HG03196 (cell line): ENCODE results near the gene AMH.

Experiments used
- ATAC-seq: cut with Tn5 transposase; IDR thresholded peaks from one replicate; pipeline ENCODE4 v1.9.1; 2021; ENCODE audit not compliant: unreplicated experiment

Gene AMH

DNA sequence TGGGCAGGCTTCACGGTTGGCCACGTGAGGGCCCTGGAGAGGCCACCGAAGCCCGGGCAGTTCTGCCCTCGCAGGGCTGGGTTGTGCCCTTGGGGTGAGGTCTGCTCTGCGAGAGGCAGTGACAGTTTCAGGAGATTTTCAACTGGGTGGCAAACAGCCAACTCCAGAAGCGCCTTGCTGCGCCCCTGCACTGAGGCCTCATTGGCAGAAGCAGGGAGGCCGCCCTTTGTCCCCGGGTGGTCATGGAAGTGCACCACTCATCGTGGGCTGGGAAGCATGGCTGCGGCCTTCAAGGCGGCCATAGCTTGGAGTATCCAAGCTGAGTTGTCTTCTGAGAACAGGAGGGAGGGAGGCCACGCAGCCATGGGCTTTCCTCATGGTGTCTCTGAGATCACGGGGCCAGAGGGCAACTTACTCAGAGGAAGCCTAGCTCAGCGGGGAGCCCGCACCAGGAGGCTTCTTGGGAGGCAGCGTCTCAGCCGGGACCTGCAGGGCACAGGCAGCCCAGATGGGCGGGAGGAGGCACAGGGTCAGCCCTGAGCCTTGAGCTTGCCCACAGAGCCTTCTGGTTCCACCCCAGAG, 27.8 kb upstream of the AMH start:
- ATAC-seq, result no peak

DNA sequence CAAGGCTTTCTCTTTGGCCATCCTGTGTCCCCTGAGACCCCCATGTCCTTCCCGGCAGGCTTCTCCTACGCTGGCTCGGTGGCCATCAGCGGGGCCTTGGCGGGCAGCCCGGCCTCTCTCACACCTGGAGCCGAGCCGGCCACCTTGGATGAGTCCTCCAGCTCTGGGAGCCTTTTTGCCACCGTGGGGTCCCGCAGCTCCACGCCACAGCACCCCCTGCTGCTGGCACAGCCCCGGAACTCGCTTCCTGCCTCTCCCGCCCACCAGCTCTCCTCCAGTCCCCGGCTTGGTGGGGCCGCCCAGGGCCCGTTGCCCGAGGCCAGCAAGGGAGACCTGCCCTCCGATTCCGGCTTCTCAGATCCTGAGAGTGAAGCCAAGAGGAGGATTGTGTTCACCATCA, 27.2 kb upstream of the AMH start:
- no peak for ATAC-seq

DNA sequence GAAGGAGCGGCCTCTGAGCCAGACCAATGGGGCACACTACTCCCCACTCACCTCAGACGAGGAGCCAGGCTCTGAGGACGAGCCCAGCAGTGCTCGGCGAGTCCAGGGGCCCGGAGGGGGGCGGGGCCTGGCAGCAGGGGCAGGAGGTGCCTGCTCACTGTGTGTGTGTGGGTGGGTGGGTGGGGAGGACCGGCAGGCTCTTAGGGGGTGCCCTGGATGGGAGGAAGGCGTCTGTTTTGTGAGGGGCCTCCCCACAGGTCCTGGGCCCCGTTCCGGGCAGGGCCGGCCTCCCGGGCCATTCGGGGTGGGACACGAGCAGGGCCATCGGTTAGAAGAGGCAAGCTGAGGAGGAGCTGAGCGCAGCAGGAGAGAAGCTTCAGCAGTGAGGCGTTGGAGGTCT, 25.7 kb upstream of the AMH start:
- ATAC-seq, result no peak

DNA sequence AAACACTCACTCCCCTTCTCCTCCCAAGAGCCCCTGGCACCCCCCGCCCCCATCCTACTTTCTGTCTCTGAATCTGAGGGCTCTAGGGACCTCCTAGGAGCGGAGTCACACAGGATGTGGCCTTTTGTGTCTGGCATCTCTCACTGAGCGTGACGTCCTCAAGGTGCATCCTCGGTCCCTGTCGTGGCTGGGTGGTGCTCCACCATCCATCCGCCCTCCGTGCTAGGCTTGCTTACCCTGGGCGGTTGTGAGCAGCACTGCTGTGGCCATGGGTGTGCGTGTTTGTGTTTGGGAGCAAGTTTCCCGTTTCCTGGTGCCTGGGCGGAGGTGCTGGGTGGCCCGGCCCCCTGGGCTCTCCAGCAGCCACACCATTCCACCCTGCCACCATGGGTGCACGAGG, 25.2 kb upstream of the AMH start:
- ATAC-seq, result peak; percentile 47

DNA sequence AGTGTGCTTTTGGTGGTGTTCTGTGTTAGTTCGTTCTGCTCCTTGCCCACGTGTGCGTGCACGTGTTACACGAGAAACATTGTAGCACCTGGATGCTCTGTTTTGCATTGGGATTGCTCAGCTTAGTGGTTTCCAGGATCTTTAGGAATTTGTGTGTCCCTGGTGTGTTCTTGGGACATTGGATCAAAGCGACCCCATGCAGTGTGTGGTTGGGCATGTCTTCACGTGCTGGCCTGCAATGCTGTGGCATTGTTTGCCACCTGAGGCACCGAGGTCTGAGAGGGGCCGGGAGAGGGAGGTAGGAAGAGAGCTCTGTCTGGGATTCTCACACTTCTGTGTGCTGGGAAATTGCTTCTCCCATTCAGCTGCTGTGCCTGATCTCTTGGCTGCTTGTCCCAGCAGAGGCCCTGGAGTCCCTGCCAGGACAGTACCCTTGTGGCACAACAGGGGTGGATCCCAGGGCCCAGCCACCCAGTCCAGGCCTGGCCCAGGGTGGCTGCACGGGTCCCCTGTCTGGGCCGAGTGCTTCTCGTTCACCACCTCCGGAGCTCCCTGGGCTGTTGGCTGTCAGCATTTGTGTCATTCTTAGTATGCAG, 24.3 kb upstream of the AMH start:
- no peak for ATAC-seq

DNA sequence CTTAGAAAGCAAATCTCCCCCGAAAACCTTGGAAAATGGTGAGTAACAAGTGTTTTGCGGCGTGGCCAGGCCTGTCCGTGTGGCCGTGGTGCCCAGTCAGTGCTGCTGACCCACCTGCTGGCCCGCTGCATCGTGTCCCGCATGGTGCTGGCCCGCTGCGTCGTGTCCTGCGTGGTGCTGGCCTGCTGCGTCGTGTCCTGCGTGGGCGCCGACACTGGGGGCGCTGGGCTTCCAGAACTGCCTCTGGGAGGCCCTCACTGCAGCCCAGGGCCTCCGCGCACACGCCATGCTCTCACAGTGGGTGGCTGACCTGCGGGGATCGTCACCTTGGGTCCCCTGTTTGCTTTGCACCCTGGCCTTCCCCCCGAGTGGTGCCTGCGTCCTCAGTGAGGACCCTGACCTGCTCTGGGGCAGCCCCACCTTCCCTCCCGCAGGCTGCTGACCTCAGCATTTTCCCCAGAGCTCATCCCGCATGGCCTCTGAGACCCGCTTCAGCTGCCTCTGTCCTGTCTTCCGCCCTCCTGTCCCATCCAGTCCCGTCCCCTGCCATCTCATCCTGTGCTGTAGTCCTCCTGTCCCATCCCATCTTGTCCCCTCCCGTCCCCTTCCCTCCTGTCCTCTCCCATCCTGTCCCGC, 23.6 kb upstream of the AMH start:
- no peak for ATAC-seq

DNA sequence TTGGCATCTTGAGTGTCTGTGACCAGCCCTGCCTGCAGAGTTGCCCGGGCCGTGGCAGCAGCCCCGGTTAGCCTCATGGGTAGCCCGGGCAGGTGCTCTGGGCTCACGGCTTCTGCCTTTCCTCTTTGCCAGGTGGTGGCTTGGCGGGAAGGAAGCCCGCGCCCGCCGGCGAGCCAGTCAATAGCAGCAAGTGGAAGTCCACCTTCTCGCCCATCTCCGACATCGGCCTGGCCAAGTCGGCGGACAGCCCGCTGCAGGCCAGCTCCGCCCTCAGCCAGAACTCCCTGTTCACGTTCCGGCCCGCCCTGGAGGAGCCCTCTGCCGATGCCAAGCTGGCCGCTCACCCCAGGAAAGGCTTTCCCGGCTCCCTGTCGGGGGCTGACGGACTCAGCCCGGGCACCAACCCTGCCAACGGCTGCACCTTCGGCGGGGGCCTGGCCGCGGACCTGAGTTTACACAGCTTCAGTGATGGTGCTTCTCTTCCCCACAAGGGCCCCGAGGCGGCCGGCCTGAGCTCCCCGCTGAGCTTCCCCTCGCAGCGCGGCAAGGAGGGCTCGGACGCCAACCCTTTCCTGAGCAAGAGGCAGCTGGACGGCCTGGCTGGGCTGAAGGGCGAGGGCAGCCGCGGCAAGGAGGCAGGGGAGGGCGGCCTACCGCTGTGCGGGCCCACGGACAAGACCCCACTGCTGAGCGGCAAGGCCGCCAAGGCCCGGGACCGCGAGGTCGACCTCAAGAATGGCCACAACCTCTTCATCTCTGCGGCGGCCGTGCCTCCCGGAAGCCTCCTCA, 22.9 kb upstream of the AMH start:
- no peak for ATAC-seq

DNA sequence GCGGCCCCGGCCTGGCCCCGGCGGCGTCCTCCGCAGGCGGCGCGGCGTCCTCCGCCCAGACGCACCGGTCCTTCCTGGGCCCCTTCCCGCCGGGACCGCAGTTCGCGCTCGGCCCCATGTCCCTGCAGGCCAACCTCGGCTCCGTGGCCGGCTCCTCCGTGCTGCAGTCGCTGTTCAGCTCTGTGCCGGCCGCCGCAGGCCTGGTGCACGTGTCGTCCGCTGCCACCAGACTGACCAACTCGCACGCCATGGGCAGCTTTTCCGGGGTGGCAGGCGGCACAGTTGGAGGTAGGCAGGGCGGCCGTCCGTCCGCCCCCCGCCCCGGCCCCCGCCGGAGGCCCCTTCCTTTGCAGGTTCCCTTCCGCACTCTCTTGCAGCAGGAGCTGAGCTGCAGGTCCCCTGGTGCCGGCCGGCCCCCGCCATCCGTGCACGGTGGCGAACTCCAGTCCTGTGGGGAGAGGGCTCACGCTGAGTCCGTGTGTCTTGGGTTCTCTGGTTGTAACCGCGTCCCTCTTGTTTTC, 22.2 kb upstream of the AMH start:
- no peak for ATAC-seq

DNA sequence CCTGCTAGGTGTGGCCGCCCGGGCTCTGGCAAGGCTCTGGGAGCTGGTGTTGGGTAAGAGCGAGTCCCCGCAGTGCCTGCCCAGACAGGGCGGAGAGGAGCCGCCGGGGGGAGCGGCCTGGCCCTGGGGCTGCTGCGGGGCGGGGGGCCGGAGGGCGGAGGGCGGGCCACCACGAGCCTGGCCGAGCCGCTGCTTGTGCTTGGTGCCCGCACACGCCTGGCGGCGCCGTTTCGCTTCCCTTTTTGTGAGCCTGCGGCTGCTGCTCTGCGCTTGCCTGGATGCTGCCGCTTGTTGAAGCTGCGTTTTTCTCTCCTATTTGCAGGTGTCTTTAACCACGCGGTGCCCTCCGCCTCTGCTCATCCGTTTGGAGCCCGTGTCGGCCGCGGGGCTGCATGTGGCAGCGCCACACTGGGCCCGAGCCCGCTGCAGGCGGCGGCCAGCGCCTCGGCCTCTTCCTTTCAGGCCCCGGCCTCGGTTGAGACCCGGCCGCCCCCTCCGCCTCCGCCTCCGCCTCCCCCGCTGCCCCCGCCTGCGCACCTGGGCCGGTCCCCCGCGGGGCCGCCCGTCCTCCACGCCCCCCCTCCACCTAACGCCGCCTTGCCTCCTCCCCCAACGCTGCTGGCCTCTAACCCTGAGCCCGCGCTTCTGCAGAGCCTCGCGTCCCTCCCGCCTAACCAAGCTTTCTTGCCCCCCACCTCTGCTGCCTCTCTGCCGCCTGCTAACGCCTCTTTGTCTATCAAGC, 21.5 kb upstream of the AMH start:
- ATAC-seq, result no peak

DNA sequence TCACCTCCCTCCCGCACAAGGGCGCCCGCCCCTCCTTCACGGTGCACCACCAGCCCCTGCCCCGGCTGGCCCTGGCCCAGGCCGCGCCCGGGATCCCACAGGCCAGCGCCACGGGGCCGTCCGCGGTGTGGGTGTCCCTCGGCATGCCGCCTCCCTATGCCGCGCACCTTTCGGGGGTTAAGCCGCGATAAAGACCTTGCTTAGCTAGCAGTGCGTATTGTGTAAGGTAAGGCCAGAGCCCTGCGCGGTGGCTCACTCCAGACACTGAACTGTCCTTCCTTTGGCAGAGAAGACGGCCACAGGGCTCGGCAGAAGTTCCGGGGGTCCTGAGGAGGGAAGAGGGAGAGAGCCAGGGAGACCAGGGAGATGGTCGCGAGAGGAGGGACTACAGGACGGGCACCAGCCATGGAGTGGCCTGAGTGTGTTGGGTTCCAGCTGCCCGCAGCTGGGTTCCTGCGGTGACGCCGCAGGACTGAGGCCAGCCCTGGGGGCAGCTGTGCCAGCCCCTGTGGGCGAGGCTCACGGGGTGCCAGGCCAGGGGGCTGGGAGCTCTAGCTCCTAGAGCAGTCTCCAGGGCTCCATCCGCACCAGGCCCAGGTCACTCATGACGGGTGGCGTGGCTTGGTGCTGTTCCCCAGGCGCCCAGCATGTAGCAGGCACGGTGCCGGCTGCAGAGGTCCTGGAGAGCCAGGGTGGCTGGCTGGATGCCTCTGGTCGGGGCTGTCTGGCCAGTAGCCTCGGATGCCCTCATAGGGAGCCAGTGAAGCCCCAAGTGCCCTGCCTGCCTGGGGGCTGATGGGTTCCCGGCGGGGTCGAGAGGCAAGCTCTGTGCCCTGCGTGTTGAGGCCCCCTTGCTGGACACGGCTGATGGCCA, 20.7 kb upstream of the AMH start:
- no peak for ATAC-seq

DNA sequence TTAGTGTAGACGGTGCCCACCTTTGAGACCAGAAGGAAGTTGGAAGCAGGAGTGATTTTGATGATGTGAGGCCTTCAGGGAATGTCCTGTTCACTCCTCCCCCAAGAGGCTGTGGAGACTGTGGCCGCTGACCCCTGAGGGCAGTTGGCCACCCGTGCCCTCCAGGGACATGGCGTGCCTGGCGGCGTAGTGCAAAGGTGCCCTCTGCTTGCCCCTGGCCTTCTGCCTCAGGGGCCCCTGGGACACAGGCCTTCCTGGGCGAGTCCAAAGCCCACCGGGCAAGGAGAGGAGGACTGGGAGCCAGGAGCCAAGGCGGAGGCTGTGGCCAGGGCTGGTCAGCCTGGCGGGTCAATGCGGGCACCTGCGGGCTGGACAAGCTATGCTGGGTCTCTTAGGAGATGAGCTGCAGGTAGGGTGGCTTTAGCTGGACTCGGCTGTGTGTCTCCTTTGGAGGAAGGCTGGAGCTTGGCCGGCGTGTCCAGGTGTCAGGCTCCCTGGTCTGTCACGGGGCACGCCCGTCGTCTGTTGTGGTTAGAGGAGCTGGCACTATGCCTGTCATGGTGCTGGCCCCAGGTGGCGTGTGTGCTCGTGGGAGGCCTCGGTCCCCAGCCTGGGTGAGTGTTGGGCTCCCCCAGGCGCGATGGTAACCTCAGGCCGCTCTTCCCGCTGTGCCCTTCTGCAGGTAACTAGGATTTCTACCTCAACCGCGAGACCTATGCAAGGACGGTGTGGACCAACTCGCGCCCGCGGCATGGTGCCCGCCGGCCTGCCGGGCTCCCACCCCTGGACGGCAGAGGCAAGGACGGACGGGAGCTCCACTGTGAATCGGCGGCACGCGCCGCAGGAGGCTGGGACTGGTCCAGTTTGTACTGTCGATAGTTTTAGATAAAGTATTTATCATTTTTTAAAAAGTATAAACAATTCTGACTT, 19.8 kb upstream of the AMH start:
- no peak for ATAC-seq

DNA sequence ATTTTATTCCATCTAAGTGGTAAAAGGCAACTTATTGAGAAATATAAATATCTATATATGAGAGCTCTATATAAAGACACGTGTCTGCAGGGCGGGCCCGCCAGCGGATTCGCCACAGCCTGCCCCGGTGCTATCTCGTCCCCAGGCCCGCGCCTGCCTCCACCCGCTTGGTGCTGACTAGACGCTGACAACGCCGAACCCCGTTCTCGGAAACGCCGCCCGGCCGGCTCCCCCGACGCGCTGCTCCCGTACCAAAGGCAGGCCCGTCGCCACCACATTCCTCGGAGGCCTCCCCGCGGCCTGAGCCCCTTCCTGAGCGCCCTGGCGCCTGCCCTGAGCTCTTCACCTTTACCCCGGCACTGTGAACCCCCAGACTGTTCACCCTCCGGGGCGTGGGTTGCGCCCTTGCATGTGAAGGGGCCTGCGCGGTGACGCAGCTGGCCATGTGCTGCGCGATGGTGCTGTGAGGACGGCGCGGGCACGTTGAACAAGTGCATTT, 19.0 kb upstream of the AMH start:
- no peak for ATAC-seq

DNA sequence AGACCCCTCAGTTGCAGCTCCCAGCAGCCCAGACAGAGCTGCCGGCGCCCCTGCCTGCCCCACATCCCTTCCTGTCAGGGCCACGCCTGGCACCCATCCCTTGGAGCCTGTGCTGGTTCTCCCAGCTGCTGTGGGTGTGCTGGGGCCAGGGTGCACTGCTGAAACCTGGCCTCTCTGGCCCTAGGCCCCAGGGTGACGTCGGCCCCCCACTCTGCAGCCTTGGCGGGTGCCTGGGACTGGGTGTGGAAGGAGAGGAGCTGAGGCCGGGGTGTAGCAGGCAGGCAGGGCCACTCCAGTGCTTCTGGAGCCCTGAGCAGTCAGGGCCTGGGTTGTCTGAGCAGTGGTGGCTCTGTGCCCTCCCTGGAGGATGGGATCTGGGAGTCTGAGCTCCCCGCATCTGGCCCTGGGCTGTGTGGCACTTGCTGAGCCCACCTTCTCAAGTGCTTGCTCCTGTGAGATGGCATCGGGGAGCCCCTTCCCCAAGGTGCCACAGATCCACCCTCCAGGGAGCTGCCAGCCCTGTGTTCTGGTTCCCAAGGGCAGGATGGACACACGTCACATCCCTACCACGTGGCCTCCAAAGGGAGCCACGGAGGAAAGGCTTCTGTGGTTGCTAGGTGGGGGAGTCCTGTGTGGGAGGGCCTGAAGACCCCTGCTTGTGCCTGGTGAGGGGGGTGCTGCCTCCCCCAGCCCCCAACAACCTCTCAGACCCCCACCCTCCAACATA, 18.2 kb upstream of the AMH start:
- no peak for ATAC-seq

DNA sequence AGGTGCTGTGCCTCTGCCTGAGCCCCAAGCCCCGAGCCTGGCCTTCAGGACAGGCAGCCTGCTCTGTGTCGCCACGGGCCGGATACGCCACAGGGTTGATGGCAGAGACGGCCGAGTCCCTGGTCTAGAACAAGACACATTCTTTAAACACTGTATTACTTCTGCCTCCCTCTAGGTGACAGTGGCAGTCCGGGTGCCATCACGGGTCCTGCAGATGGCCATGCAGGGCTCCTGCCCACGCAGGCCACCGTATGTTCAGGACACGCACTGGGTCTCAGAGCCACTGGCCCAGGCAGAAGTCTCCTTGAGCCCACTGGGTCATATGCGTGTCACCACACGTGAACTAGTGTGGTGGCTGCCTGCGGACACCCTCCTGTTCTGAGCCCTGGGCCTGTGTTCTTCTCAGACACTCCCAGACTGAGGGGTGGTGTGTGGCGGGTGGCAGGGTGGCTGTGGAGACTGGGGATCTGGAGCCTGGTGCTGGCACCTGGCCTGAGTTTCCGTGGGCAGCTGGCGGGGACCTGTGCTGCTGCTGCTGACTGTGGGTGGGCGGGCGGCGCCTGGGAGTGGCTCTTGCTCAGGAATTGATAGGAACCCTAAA, 17.4 kb upstream of the AMH start:
- no peak for ATAC-seq

DNA sequence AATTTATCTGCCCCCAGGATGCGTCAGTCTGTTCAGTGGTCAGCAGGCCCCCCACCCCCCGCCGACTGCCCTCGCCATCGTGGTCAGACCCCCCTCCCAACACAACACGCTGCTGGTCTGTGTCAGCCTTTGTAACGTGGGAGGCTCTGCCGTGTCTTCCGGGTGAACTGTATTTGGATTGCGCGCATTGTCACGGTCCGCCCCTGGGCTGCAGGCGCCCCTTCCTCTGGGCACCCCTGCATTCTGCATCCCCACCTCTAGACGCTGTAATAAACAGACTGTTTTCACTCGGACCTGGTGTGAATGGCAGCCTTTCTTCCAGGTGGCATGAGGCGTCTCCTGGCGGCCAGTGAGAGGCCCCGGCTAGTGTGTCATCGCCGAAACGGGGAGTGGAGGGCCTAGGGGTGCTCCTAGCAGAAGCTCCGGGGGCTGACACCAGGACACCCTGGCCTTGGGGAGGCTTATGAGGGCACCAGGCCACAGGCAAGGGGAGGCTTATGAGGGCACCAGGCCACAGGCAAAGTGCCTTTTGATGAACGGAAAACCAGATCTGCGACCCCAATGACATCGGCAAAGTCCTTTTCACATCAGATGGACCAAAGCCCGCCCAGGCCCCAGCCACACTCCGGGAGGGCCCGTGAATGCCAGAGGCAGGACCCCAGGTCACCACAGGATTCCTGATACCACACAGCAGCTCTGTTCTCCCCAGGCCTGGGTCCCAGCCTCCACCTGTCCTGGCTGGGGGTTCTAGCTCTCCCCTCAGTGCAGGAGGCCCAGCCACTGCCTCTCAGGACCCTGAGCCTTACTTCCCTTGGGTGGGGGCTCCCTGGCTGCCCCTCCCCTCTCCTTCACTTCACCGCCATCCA, 16.6 kb upstream of the AMH start:
- no peak for ATAC-seq

DNA sequence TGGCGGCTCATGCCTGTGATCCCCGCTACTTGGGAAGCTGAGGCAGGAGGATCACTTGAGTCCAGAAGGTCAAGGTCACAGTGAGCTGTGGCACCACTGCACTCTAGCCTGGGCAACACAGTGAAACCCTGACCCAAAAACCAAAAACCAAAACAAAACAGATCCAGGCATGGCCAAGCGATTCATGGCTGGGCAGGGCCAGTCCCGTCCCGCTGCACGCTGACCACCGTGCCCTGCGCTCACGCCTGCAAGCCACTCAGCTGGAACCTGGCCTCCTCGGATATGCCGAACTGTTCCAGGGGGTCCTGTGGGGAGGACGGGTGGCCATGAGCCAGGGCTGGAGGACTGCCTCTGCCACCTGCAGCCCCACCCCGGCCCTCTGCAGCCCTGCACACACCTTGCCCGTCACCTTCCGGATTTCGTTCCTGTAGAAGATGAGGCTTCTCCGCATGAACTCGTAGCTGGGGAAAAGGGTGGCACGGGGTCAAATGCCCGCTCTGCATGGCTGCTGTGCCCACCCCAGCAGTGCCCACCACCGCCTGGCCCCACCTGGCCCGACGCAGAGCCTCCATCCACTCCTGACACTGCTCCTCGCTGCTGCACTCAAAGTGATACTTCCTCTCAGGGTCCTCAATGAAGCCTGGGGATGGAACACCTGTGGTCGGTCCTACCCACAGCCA, 15.4 kb upstream of the AMH start:
- ATAC-seq, result no peak
